Right cardiac atrium (tissue), 5 donors: ENCODE measurements around the gene CBLB. TPM values are rescaled to one million over a fixed set of nuclear protein-coding genes. Genes with fewer than 3 reads are reported as not detected.

Experiments used
- ATAC-seq, 2 donors: fragments of 200-7000 bp; cut with Tn5 transposase; one replicate each; pipeline versions ENCODE4 v1.8.0 to v1.9.1; 2020; ENCODE audit warnings: moderate library complexity in 2 of 2, mild to moderate bottlenecking in 1 of 2
- DNase-seq, 3 donors: peaks; one replicate each; pipeline ENCODE4 v3.0.0-alpha.2; 2020
- H3K27ac ChIP-seq: one replicate; pipeline ENCODE4 v1.5.1; 2013; ENCODE audit warnings: mild to moderate bottlenecking, low read length, control low read depth, moderate library complexity
- H3K27me3 ChIP-seq: one replicate; pipeline ENCODE4 v1.6.1; 2013; ENCODE audit not compliant: control insufficient read depth, insufficient read depth
- H3K4me1 ChIP-seq: one replicate; pipeline ENCODE4 v1.6.1; 2013; ENCODE audit warnings: low read length; ENCODE audit not compliant: control insufficient read depth, insufficient read depth
- H3K4me3 ChIP-seq: one replicate; pipeline ENCODE4 v1.5.1; 2013; ENCODE audit warnings: low read length, control low read depth
- H3K9me3 ChIP-seq: one replicate; pipeline ENCODE4 v1.6.1; 2013; ENCODE audit warnings: low read length; ENCODE audit not compliant: control insufficient read depth
- WGBS: extraction: QIAGEN DNeasy Blood & Tissue Kit; methylation state at CpG from one replicate; pipeline ENCODE4 v1.1.7; 2013; 5-methylcytosine and 5-hydroxymethylcytosine counted together
- intact Hi-C, 4 donors: fragments of 100-400 bp; cut with DNase I; formaldehyde crosslinking; loops; one replicate each; pipeline versions ENCODE4 v1.11.0 to v1.14.0; 2022 to 2023
- polyA plus RNA-seq: library from polyadenylated mRNA; stranded (reverse); fragments of 200-250 nt; gene quantifications from one replicate; pipeline ENCODE4 v1.2.3, GENCODE V29; 2013
- total RNA-seq, 4 donors: library from RNA; stranded (reverse); fragmentation: NEBNext Ultra II Directional; extraction: Animal tissue kit (Norgen Biotek cat#: 25700); gene quantifications; one replicate each; pipeline ENCODE4 v1.2.1, GENCODE V29; 2021
- donor health status: healthy with polysubstance abuse.
- donor health status: DM: no; HTN: yes; CAD: no.
- donor health status: DM: no; HTN: no; CAD: no.
- donor health status: DM: no; HTN: yes; CAD: no; lungs with severe emphysema.
- donor health status: DM: yes; HTN: yes; CAD: no.

CBLB gene
- total and polyA plus RNA-seq, 5 donors: 18.0 to 45.0 (median 43.0) TPM

DNA sequence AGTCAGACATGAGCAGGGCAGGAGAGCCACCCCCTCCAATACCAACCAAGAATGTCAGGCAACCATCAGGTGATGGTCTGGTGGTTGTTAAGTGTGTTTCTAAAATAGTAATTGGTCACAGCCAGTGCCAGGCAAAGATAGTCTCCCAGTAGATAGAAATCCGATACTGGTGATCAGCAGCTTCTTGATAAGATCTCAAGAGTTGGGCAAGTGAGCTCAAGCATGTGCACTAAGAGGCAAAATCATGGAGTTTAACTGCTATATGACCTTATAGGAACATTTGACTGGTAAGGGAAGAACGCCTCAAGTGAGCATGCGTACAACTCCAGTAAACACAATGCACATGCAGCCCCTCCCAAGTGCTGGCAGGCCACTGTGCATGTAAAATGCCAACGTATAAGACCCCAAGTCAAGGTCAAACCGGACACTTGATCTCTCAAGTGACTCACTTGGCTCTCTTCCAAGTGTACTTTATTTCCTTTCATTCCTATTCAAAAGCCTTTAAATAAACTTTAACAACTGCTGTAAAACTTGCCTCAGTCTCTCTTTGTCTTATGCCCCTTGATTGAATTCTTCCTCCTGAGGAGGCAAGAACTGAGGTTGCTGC, 36.0 kb upstream of the CBLB start:
- Histone ChIP-seq H3K27ac (no peak overlapping the region), H3K9me3 (no peaks in the 10 kb centered on the region), H3K4me3 (no peak overlapping the region), H3K27me3 (no peaks in the 10 kb centered on the region), H3K4me1 (peaks cover 2% of the 10 kb centered on the region)
- intact Hi-C loops: no loop called here
- 67% methylated on average over 5 of the region's 5 CpGs for WGBS
- ATAC-seq (no peak), DNase-seq (no peak)

DNA sequence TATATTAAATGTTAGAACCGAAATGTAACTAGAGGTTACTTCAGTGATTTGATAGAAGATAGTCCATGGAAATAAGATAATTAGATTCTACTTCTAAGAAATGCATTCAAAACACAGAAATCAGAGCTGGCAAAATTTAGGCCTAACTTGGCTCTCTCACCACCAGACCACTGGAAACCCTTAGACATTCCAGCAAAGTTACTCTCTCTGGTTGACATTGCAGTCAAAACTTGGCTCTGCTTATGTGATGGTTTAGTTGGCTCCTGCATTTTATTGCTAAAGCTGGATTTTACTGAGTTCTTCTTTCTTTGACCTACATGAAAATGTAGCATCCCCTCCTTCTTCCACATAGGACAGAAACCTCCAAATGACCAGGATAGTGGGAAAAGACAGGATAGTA, 35.4 kb upstream of the CBLB start:
- DNase-seq: no peak
- Histone ChIP-seq H3K27me3 (no peaks in the 10 kb centered on the region), H3K9me3 (no peaks in the 10 kb centered on the region), H3K4me3 (no peak overlapping the region), H3K4me1 (peaks cover 2% of the 10 kb centered on the region), H3K27ac (no peak overlapping the region)
- ATAC-seq: no peak
- 97% methylated on average over 1 of the region's 1 CpG for WGBS
- intact Hi-C loops: no loop called here

DNA sequence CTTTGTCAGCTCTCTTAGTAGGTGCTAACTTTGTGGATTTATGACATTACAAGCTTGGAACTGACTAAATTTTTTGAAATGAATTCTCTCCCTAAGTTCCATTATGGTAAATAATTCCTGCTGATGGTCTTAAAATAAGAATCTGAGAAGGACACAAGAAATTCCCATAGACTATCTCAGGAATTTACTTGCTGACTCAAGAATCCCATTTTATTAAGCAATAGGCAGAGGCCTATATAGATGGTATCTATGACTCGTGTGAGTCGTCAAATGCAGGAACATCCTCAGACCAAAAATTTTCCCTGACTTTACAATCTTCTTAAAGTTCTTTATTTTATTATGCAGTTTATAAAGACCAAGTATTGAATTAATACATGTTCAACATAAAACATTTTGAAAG, 30.7 kb upstream of the CBLB start:
- ATAC-seq (no peak), DNase-seq (no peak)
- H3K27ac ChIP-seq: no peak overlapping the region
- no peaks in the 10 kb centered on the region for H3K9me3 ChIP-seq
- H3K4me1 ChIP-seq: no peaks in the 10 kb centered on the region
- WGBS: 87% methylated on average over 2 of the region's 2 CpGs
- intact Hi-C loops: no loop called here
- no peak overlapping the region for H3K4me3 ChIP-seq
- no peaks in the 10 kb centered on the region for H3K27me3 ChIP-seq

DNA sequence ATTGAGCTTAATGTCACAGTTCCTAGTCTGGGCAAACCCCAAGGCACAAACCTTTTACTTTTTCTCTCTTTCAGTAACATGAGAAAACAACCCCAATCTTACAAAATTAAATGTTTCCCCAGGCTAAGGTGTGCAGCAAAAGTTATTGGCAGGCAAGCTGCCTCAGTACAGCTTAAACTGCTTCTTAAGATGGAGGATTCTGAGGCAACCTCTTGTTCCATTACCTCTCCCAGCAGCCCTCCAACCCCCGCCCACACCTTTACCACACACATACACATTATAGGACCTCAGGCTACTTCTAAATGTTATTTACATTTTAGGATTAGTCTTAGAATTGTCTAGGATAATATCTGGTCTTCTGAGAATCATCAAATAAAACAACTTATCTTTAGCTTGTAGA, 22.3 kb upstream of the CBLB start:
- no peak overlapping the region for H3K4me3 ChIP-seq
- intact Hi-C loops: no loop called here
- no peak overlapping the region for H3K27ac ChIP-seq
- DNase-seq (no peak), ATAC-seq (no peak)
- H3K27me3 ChIP-seq: no peaks in the 10 kb centered on the region
- WGBS: 97% methylated on average over 1 of the region's 1 CpG
- no peaks in the 10 kb centered on the region for H3K9me3 ChIP-seq
- no peaks in the 10 kb centered on the region for H3K4me1 ChIP-seq

DNA sequence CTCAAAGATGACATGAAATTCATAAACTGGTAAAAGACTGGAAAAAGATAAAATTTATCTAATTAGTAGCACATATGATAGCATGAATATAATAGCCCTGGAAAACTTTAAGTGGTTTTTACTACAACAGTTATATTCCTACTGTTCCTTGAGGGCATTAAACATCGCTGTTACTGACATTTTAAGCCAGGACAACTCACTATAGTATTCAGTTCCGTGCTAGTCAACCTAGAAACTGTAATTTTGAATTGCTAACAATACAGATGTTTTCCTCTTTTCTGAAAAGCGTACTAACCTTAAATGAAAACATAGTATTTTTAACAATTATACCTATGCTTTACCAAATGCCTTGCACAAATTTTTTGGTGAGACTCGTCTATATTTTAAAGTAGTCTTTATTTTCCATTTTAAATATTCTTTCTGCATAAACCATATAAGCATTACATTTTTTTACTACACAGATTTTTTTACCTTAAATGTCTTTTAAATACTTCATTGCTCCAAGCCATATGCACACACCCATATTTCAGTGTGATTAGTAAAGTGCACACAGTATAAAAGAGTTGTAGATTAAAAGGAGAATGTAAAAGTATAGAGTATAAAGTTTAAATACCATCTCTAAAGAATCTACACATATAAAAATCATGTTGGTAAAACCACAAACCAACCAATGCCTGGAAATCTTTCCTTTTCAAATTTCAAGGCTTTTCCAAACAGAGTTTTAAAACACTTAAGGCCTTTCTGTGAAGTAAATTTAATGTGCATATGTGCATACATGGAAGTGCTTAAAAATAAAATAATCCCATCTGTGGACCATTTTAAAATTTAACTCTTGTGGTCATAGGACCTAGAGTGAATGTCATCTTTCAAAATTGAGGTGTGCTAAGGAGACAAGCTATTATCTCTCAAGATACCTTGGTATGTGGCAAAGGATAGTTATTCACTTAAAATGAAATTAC, 20.1 kb upstream of the CBLB start:
- intact Hi-C loops: loop anchor here in 1 of 4 donors (10.0 kb wide), 1 partner anchor 316 kb away; no protein-coding TSS in a partner anchor
- no peaks in the 10 kb centered on the region for H3K4me1 ChIP-seq
- DNase-seq (no peak), ATAC-seq (no peak)
- WGBS: 97% methylated on average over 4 of the region's 4 CpGs
- no peak overlapping the region for H3K4me3 ChIP-seq
- no peaks in the 10 kb centered on the region for H3K9me3 ChIP-seq
- no peaks in the 10 kb centered on the region for H3K27me3 ChIP-seq
- no peak overlapping the region for H3K27ac ChIP-seq

DNA sequence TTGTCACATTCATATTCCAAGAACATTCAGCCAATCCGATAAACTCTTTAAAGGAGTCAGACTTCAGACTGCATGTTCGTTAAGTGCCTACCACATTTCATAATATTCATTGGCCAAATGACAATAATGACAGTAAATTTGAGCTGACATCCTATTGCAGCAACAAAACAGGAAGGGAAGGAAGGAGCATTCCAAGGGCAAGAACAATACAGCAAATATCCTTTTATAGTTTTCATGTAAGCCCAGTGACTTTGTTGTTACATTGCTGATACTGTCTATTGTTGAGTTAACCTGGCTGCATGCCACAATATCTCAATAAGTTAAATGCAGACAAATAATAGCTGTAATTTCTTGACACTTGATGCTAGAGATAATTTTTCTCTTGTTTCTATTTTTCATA, 16.4 kb upstream of the CBLB start:
- H3K4me1 ChIP-seq: no peaks in the 10 kb centered on the region
- DNase-seq (no peak), ATAC-seq (no peak)
- no peaks in the 10 kb centered on the region for H3K9me3 ChIP-seq
- intact Hi-C loops: loop anchor here in 1 of 4 donors (10.0 kb wide), 1 partner anchor 320 kb away; no protein-coding TSS in a partner anchor
- H3K27me3 ChIP-seq: no peaks in the 10 kb centered on the region
- WGBS: 37% methylated on average over 2 of the region's 2 CpGs
- H3K27ac ChIP-seq: no peak overlapping the region
- H3K4me3 ChIP-seq: no peak overlapping the region

DNA sequence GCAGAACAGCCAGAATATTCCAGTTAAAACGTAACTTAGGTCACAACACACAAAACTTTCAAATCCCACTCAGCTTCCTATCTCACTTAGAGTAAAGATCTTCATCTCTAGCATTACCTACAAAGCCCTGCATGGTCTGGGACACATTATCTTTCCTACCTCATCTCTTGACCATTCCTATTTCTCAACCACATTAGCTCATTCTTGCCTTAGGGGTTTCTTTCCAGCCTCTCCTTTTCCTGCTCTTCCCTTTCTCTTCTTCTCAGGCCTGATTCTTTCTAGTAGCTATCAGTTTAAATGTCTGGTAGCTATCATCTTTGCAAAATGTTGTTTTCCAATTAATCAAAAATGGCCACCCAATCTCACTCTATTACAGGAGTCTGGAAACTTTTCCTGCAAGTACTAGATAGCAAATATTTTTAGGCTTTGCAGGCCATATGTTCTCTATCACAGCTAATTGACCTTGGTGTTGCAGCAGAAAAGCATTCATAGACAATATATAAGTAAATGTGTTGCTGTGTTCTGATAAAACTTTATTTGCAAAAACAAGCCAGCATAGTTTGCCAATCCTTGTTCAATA, 15.1 kb upstream of the CBLB start:
- H3K27ac ChIP-seq: no peak overlapping the region
- DNase-seq (no peak), ATAC-seq (no peak)
- H3K9me3 ChIP-seq: no peaks in the 10 kb centered on the region
- H3K4me1 ChIP-seq: no peaks in the 10 kb centered on the region
- WGBS: 91% methylated on average over 1 of the region's 1 CpG
- no peaks in the 10 kb centered on the region for H3K27me3 ChIP-seq
- no peak overlapping the region for H3K4me3 ChIP-seq
- intact Hi-C loops: loop anchor here in 1 of 4 donors (10.0 kb wide), 1 partner anchor 321 kb away; no protein-coding TSS in a partner anchor

DNA sequence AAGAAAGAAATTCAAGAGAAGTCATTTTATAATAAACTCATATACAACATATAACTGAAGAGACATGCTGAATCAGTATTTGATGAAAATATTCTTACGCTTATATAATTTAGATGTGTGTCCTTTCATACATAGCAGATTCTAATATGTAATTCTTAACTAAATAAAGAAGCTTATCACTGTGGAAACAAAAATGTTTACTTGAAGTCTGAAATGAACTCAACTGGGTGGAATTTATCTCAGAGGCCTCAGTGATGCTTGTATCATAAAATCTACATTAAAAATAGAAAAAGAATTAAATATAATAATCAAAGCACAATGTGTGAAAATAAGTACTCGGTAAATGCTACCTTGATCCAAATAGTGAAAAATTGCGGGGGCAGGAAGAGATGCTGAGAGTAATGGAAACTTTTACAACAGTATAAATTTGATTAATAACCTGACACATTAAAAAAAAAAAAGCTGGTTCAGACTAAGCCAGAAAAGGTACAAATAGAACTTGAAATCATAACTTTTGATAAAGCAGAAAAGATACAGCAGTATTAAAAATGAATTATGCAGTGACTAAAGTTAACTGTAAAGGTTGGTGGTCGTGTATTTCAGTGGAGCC, 12.0 kb upstream of the CBLB start:
- 84% methylated on average over 4 of the region's 4 CpGs for WGBS
- DNase-seq (no peak), ATAC-seq (no peak)
- intact Hi-C loops: loop anchor here in 1 of 4 donors (10.0 kb wide), 1 partner anchor 324 kb away; no protein-coding TSS in a partner anchor
- Histone ChIP-seq H3K27me3 (no peaks in the 10 kb centered on the region), H3K27ac (no peak overlapping the region), H3K4me3 (no peak overlapping the region), H3K4me1 (no peaks in the 10 kb centered on the region), H3K9me3 (no peaks in the 10 kb centered on the region)

DNA sequence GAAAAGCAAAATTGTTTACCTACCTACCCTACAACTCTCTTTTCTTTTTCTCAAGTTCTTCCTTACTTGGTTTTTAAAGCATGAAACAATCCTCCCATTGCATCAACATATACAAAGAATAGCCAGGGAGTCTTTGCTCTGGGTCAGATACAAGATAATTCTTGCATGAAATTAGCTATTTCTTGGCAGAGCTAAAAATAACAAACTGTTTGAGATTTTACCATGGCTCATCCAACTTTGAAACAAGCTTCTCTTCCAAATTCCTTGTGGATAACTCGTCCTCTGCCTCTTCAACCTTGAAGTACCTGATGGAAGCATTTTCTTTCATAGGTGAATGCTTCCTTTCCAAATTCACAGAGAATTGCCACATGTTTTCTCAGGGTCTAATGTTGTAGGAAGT, 9.2 kb upstream of the CBLB start:
- DNase-seq (no peak), ATAC-seq (no peak)
- Histone ChIP-seq H3K9me3 (no peaks in the 10 kb centered on the region), H3K4me3 (no peak overlapping the region), H3K4me1 (no peaks in the 10 kb centered on the region), H3K27me3 (no peaks in the 10 kb centered on the region), H3K27ac (no peak overlapping the region)
- intact Hi-C loops: loop anchor here in 1 of 4 donors (10.0 kb wide), 1 partner anchor 127 kb away; no protein-coding TSS in a partner anchor
- WGBS: 46% methylated on average over 1 of the region's 1 CpG

DNA sequence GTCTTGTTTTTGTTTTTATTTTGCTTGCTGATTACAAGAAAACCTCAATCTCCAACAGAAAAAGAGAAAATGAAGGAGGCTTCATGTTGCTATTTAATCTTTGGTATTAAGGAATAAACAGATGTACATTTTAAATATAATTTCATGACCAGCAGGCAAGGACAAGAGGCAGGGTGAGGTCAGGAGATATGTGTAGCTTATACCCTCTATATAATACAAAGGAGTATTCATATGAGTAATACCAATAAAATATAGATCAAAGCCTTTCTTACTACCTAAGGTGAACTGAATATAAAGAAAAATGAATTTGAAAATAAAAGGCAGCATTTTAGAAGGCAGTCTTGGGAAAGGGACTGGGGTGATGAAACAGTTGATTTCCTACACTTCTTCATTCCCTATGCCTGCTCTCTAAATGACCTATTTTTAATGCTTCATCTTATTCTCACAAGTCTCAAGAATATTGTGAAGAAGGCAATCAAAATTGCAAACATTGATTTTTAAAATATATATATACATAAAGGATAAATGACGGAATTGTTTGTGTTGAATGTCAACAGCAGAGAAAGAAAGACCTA, 8.6 kb upstream of the CBLB start:
- no peak overlapping the region for H3K4me3 ChIP-seq
- WGBS: 95% methylated on average over 1 of the region's 1 CpG
- no peak overlapping the region for H3K27ac ChIP-seq
- ATAC-seq (no peak), DNase-seq (no peak)
- no peaks in the 10 kb centered on the region for H3K4me1 ChIP-seq
- no peaks in the 10 kb centered on the region for H3K9me3 ChIP-seq
- intact Hi-C loops: loop anchor here in 1 of 4 donors (10.0 kb wide), 1 partner anchor 127 kb away; no protein-coding TSS in a partner anchor
- H3K27me3 ChIP-seq: no peaks in the 10 kb centered on the region
